ENCODE data around the gene CTNNA2. TPM values are rescaled to one million over a fixed set of nuclear protein-coding genes. Genes with fewer than 3 reads are reported as not detected.

The CTNNA2 gene
- total RNA-seq, 1 donor from 2014 or later: 3.5 TPM

- no peak for TF ChIP-seq CTCF (IDR thresholded peaks at IDR 0.05; ENCODE audit: insufficient read depth, low read length, poor library complexity, severe bottlenecking)
- H3K4me3 ChIP-seq (ENCODE audit: low read depth, low read length): no peak overlapping the region
- H3K36me3 ChIP-seq (ENCODE audit: control insufficient read depth, insufficient read depth, low read length): no peaks in the 10 kb centered on the region
- no peak for DNase-seq (ENCODE audit: low read depth)
- H3K27me3 ChIP-seq (ENCODE audit: control insufficient read depth, insufficient read depth, low read length): no peaks in the 10 kb centered on the region
These were observed 263.6 kb downstream of the CTNNA2 start for GRCh38 chr2:79776461-79776860.

GRCh38 chr2:79780781-79781180 lies 267.9 kb downstream of the CTNNA2 start:
- Histone ChIP-seq H3K4me3 (ENCODE audit: low read depth, low read length) (no peak overlapping the region), H3K27me3 (ENCODE audit: control insufficient read depth, insufficient read depth, low read length) (no peaks in the 10 kb centered on the region), H3K36me3 (ENCODE audit: control insufficient read depth, insufficient read depth, low read length) (no peaks in the 10 kb centered on the region)
- no peak for DNase-seq (ENCODE audit: low read depth)
- TF ChIP-seq CTCF (IDR thresholded peaks at IDR 0.05; ENCODE audit: insufficient read depth, low read length, poor library complexity, severe bottlenecking): no peak

DNA sequence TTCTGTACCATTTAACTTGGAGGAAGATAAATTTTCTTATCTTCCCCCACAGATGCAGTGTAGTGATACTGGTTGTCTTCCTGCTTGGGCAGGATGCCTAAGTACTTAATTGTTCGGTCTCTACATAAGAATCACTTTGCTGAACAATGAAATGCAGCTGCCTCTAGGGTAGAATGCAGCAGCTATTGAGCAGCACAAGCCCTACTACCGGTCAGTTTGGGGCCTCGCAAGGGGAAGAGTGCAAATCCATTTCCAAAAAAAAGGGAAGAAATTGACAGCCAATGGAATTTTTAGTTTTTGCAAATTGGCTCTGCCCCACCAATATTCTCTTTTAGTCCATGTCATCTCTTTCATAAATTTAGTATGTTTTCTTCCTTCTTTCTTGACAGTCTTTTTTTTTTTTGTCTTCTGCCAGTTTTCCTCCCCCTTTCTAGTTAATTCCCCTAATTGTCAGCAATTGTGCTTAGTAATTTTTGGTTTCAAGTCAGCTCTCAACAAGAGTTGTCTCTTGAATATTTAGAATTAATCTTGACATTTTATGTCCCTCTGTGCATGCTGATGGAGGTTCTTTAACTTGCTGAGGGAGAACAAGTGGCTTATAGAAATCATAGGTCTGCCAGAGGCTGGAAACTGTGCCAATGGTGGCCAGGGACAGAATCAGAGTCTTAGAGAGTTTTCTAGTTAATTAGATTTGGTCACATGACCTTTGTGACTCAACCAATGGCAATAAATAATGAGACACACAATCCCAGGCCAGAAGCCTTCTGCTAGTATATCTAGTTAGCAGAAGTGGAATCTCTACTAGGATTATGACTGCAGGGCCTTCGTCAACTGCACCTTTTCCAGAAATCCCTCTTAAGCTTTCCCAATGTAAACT lies 270.0 kb downstream of the CTNNA2 start:
- H3K36me3 ChIP-seq (ENCODE audit: control insufficient read depth, insufficient read depth, low read length): no peaks in the 10 kb centered on the region
- no peak for TF ChIP-seq CTCF (IDR thresholded peaks at IDR 0.05; ENCODE audit: insufficient read depth, low read length, poor library complexity, severe bottlenecking)
- DNase-seq (ENCODE audit: low read depth): no peak
- H3K4me3 ChIP-seq (ENCODE audit: low read depth, low read length): no peak overlapping the region
- no peaks in the 10 kb centered on the region for H3K27me3 ChIP-seq (ENCODE audit: control insufficient read depth, insufficient read depth, low read length)

DNA sequence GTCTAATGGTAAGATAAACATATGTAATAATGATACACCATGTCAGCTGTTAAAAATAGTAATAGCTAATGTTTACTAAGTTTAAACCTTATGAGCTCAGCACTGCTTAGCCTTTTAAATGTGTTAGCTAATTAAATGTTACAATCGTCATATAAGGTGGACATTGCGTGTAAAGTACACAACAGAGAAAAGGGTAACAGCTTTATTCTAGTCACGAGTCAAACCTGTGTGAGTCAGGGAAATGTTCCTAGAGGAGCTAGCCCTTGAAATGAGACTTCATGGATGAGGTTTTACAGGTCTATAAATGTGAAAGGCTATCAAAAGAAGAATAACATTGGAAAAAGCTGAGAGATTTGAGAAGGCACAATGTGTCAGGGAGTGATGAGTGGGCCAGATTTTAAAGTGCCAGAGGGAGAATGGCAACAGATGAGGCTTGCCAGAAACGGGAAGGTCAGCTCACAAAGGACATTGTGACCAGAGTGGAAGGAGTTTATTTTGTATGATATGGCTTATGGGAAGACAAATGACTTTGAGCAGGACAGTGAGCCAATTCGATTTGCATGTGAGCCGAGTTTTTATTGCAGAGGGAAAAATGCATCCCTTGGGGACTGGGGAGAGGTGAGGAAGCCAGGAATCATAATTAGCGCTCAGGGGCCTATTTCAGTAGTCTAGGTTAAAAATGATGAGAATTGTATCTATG lies 276.3 kb downstream of the CTNNA2 start:
- Histone ChIP-seq H3K36me3 (ENCODE audit: control insufficient read depth, insufficient read depth, low read length) (no peaks in the 10 kb centered on the region), H3K27me3 (ENCODE audit: control insufficient read depth, insufficient read depth, low read length) (no peaks in the 10 kb centered on the region), H3K4me3 (ENCODE audit: low read depth, low read length) (no peak overlapping the region)
- TF ChIP-seq CTCF (IDR thresholded peaks at IDR 0.05; ENCODE audit: insufficient read depth, low read length, poor library complexity, severe bottlenecking): no peak
- no peak for DNase-seq (ENCODE audit: low read depth)

DNA sequence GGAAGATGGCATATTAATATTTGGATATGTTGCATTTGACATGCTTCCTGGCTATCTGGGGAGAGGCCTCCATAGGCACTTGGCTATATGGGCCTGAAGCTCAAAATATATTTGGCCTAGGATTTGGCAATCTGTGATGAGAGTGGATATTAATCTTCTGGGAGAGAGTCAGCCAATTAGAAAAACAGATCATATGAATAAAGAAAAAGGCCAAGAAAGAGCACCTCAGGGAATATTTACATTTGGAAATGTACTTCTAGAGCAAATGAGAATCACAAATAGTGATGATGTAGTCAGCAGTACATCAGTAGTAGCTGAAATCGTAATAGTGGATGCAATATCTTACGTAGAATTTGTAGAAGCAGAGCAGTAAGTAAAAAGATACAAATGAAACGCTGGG lies 277.0 kb downstream of the CTNNA2 start:
- no peak for DNase-seq (ENCODE audit: low read depth)
- H3K27me3 ChIP-seq (ENCODE audit: control insufficient read depth, insufficient read depth, low read length): no peaks in the 10 kb centered on the region
- H3K4me3 ChIP-seq (ENCODE audit: low read depth, low read length): no peak overlapping the region
- no peaks in the 10 kb centered on the region for H3K36me3 ChIP-seq (ENCODE audit: control insufficient read depth, insufficient read depth, low read length)
- no peak for TF ChIP-seq CTCF (IDR thresholded peaks at IDR 0.05; ENCODE audit: insufficient read depth, low read length, poor library complexity, severe bottlenecking)
